ENCODE measurements around the gene UQCC3. TPM values are rescaled to one million over a fixed set of nuclear protein-coding genes. Genes with fewer than 3 reads are reported as not detected.
"Not testable (repeated sequence)": the region's sequence is repeated elsewhere in the genome, so short reads cannot be mapped to it uniquely, and the experiment has no call there.

The UQCC3 gene
- total RNA-seq (2014; rRNA removed; shearing (Covaris generic)): 23.0 and 28.7 TPM in 2 replicates

- DNase-seq (ENCODE audit: low spot score): peak; percentile 93
- in situ Hi-C loops (cut with HindIII; ENCODE audit: low sequenced_read_pairs): loop anchor here (5.0 kb wide), 2 partner anchors 41 to 74 kb away; no protein-coding TSS in a partner anchor
These were observed at the start of gene UQCC3, which contains the start of gene LBHD1 for GRCh38 chr11:62671608-62672389. Gene UQCC3 (plus strand): TSS chr11:62671673. CDS start chr11:62671746, 73 bp downstream. Gene LBHD1 (minus strand): TSS chr11:62672267. CDS start chr11:62670031, 2,236 bp downstream.

GRCh38 chr11:62622476-62623089 is 48.9 kb upstream of the UQCC3 start:
- in situ Hi-C loops (cut with HindIII; ENCODE audit: low sequenced_read_pairs): no loop called here
- DNase-seq (ENCODE audit: low spot score): no peak

- in situ Hi-C loops (cut with HindIII; ENCODE audit: low sequenced_read_pairs): no loop called here
These were observed 43.8 kb upstream of the UQCC3 start for GRCh38 chr11:62627713-62628112.

GRCh38 chr11:62632492-62632891 is 39.0 kb upstream of the UQCC3 start:
- no peak for DNase-seq (ENCODE audit: low spot score)
- in situ Hi-C loops (cut with HindIII; ENCODE audit: low sequenced_read_pairs): no loop called here

More at GRCh38 chr11:62627713-62628112, 43.8 kb upstream of the UQCC3 start:
- no peak for DNase-seq (ENCODE audit: low spot score)

- DNase-seq (ENCODE audit: low spot score): no peak
- in situ Hi-C loops (cut with HindIII; ENCODE audit: low sequenced_read_pairs): no loop called here
These were observed 27.3 kb upstream of the UQCC3 start for GRCh38 chr11:62644220-62644619.

GRCh38 chr11:62645671-62645945 is 25.9 kb upstream of the UQCC3 start:
- in situ Hi-C loops (cut with HindIII; ENCODE audit: low sequenced_read_pairs): no loop called here
- DNase-seq (ENCODE audit: low spot score): no peak

GRCh38 chr11:62645946-62646824 is 25.3 kb upstream of the UQCC3 start, which contains the start of gene GANAB:
Gene GANAB (minus strand): TSS chr11:62646613. CDS start chr11:62646599, 14 bp downstream.
- in situ Hi-C loops (cut with HindIII; ENCODE audit: low sequenced_read_pairs): no loop called here
- peak; percentile 98 for DNase-seq (ENCODE audit: low spot score)

GRCh38 chr11:62646825-62647608 is 24.5 kb upstream of the UQCC3 start:
- in situ Hi-C loops (cut with HindIII; ENCODE audit: low sequenced_read_pairs): no loop called here
- DNase-seq (ENCODE audit: low spot score): no peak

GRCh38 chr11:62647609-62648005 is 23.9 kb upstream of the UQCC3 start:
- no peak for DNase-seq (ENCODE audit: low spot score)
- in situ Hi-C loops (cut with HindIII; ENCODE audit: low sequenced_read_pairs): no loop called here

- in situ Hi-C loops (cut with HindIII; ENCODE audit: low sequenced_read_pairs): no loop called here
- no peak for DNase-seq (ENCODE audit: low spot score)
These were observed 23.1 kb upstream of the UQCC3 start for GRCh38 chr11:62648185-62648966.

- in situ Hi-C loops (cut with HindIII; ENCODE audit: low sequenced_read_pairs): no loop called here
- DNase-seq (ENCODE audit: low spot score): no peak
These were observed 22.5 kb upstream of the UQCC3 start for GRCh38 chr11:62648967-62649364.

GRCh38 chr11:62649486-62649885 is 22.0 kb upstream of the UQCC3 start:
- in situ Hi-C loops (cut with HindIII; ENCODE audit: low sequenced_read_pairs): no loop called here
- no peak for DNase-seq (ENCODE audit: low spot score)

GRCh38 chr11:62650283-62650682 is 21.2 kb upstream of the UQCC3 start:
- DNase-seq (ENCODE audit: low spot score); in situ Hi-C loops (cut with HindIII; ENCODE audit: low sequenced_read_pairs): not testable (repeated sequence)

- in situ Hi-C loops (cut with HindIII; ENCODE audit: low sequenced_read_pairs): no loop called here
These were observed 19.1 kb upstream of the UQCC3 start for GRCh38 chr11:62652161-62653006.

GRCh38 chr11:62654297-62654696 is 17.2 kb upstream of the UQCC3 start:
- in situ Hi-C loops (cut with HindIII; ENCODE audit: low sequenced_read_pairs): no loop called here
- no peak for DNase-seq (ENCODE audit: low spot score)

More at GRCh38 chr11:62652161-62653006, 19.1 kb upstream of the UQCC3 start:
- DNase-seq (ENCODE audit: low spot score): no peak

- no peak for DNase-seq (ENCODE audit: low spot score)
- in situ Hi-C loops (cut with HindIII; ENCODE audit: low sequenced_read_pairs): no loop called here
These were observed 14.6 kb upstream of the UQCC3 start for GRCh38 chr11:62656796-62657429.
